Measurements from ENCODE around the gene UBTD1. TPM values are rescaled to one million over a fixed set of nuclear protein-coding genes. Genes with fewer than 3 reads are reported as not detected.

The UBTD1 gene
- polyA plus RNA-seq, 1 donor (not counting 4 experiments of a cell fraction or from before 2014, with no cell fraction given), result 12.0 TPM

GRCh38 chr10:97519342-97519741 lies 20.6 kb downstream of the UBTD1 start:
- Histone ChIP-seq H3K27ac (ENCODE audit: control insufficient read depth, insufficient read depth, low read length) (no peak overlapping the region), H4K20me1 (ENCODE audit: control insufficient read depth, extremely low read depth, insufficient read depth, low read length) (peaks cover 7% of the 10 kb centered on the region), H3K27me3 (ENCODE audit: control insufficient read depth, extremely low read depth, insufficient read depth, low read length) (no peaks in the 10 kb centered on the region), H3K4me1 (ENCODE audit: control insufficient read depth, extremely low read depth, insufficient read depth, low read length) (peaks cover 20% of the 10 kb centered on the region), H3K36me3 (ENCODE audit: control insufficient read depth in 2 of 2, extremely low read depth in 1 of 2, insufficient read depth in 2 of 2, low read length in 2 of 2) (no peaks in the 10 kb centered on the region), H3K9me3 (ENCODE audit: control insufficient read depth, low read depth, low read length) (no peaks in the 10 kb centered on the region), H3K9ac (ENCODE audit: control insufficient read depth, extremely low read depth, insufficient read depth, low read length) (no peak overlapping the region), H3K4me3 (ENCODE audit: control insufficient read depth in 2 of 3, extremely low read depth in 1 of 3, insufficient read depth in 2 of 3, low read depth in 1 of 3, low read length in 3 of 3) (no peak overlapping the region), H3K79me2 (ENCODE audit: control insufficient read depth, insufficient read depth, low read length) (peaks cover 68% of the 10 kb centered on the region), H3K4me2 (ENCODE audit: control insufficient read depth, extremely low read depth, insufficient read depth, low read depth, low read length) (no peak overlapping the region), H2AFZ (ENCODE audit: control insufficient read depth, low read length) (no peak overlapping the region), H3K9me1 (ENCODE audit: control insufficient read depth, extremely low read depth, insufficient read depth, low read length) (no peaks in the 10 kb centered on the region)
- DNase-seq (ENCODE audit: low read depth, low spot score) (no peak), FAIRE-seq (no peak)
- TF ChIP-seq CTCF (optimal IDR thresholded peaks at IDR 0.05 in 1 of 3, IDR thresholded peaks at IDR 0.05 in 1 of 3, conservative IDR thresholded peaks at IDR 0.05 in 1 of 3; ENCODE audit: extremely low read depth in 1 of 3, insufficient read depth in 2 of 3, low read length in 3 of 3), result no peak
- TF ChIP-seq EZH2 (IDR thresholded peaks at IDR 0.05; ENCODE audit: low read length), result no peak
- dilution Hi-C loops (cut with MboI; ENCODE audit: extremely low pct_ligation_motif_present, low sequenced_read_pairs), result no loop called here

- Histone ChIP-seq H3K27me3 (ENCODE audit: control insufficient read depth, extremely low read depth, insufficient read depth, low read length) (no peaks in the 10 kb centered on the region), H3K4me1 (ENCODE audit: control insufficient read depth, extremely low read depth, insufficient read depth, low read length) (peaks cover 20% of the 10 kb centered on the region), H3K79me2 (ENCODE audit: control insufficient read depth, insufficient read depth, low read length) (peaks cover 72% of the 10 kb centered on the region), H3K36me3 (ENCODE audit: control insufficient read depth in 2 of 2, extremely low read depth in 1 of 2, insufficient read depth in 2 of 2, low read length in 2 of 2) (no peaks in the 10 kb centered on the region), H3K27ac (ENCODE audit: control insufficient read depth, insufficient read depth, low read length) (no peak overlapping the region), H4K20me1 (ENCODE audit: control insufficient read depth, extremely low read depth, insufficient read depth, low read length) (peaks cover 7% of the 10 kb centered on the region), H2AFZ (ENCODE audit: control insufficient read depth, low read length) (no peak overlapping the region), H3K4me3 (ENCODE audit: control insufficient read depth in 2 of 3, extremely low read depth in 1 of 3, insufficient read depth in 2 of 3, low read depth in 1 of 3, low read length in 3 of 3) (no peak overlapping the region), H3K4me2 (ENCODE audit: control insufficient read depth, extremely low read depth, insufficient read depth, low read depth, low read length) (no peak overlapping the region), H3K9me3 (ENCODE audit: control insufficient read depth, low read depth, low read length) (no peaks in the 10 kb centered on the region), H3K9me1 (ENCODE audit: control insufficient read depth, extremely low read depth, insufficient read depth, low read length) (no peaks in the 10 kb centered on the region), H3K9ac (ENCODE audit: control insufficient read depth, extremely low read depth, insufficient read depth, low read length) (no peak overlapping the region)
- FAIRE-seq (no peak), DNase-seq (ENCODE audit: low read depth, low spot score) (no peak)
- no peak for TF ChIP-seq EZH2 (IDR thresholded peaks at IDR 0.05; ENCODE audit: low read length)
- TF ChIP-seq CTCF (optimal IDR thresholded peaks at IDR 0.05 in 1 of 3, IDR thresholded peaks at IDR 0.05 in 1 of 3, conservative IDR thresholded peaks at IDR 0.05 in 1 of 3; ENCODE audit: extremely low read depth in 1 of 3, insufficient read depth in 2 of 3, low read length in 3 of 3), result no peak
- dilution Hi-C loops (cut with MboI; ENCODE audit: extremely low pct_ligation_motif_present, low sequenced_read_pairs), result no loop called here
These were observed 21.8 kb downstream of the UBTD1 start for GRCh38 chr10:97520520-97520919.

All from keratinocyte (primary cell).